Activated CD8-positive, alpha-beta memory T cell treated with anti-CD3 and anti-CD28 coated beads, Interleukin-2, amount 50 U/mL, for 24 hours (primary cell): ENCODE results near the gene SMIM24.
"Not testable (repeated sequence)": the region's sequence is repeated elsewhere in the genome, so short reads cannot be mapped to it uniquely, and the experiment has no call there.

Experiments used
- DNase-seq: peaks from one replicate; pipeline ENCODE4 v3.0.0-alpha.2; 2020; ENCODE audit errors: extremely low read depth

The SMIM24 gene

DNA sequence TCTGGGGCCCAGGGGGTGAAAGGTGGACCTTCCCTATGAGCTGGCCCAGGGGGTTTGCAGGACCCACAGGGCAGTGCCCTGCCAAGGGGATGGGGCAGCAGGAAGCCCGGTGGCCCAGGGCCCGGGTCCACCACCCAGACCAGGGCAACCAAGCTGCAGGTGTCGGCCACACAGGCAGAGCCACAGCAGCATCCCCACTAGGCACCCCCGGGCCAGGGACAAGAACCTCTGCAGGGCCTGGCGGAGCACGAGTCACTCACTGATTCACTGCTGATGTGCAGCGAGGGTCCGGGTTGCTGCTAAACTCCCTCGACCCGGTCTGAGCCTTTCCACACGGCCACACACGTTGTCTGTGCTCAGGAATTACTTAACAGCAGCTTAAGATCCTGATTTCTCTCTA lies 34.6 kb upstream of the SMIM24 start:
- DNase-seq = no peak

DNA sequence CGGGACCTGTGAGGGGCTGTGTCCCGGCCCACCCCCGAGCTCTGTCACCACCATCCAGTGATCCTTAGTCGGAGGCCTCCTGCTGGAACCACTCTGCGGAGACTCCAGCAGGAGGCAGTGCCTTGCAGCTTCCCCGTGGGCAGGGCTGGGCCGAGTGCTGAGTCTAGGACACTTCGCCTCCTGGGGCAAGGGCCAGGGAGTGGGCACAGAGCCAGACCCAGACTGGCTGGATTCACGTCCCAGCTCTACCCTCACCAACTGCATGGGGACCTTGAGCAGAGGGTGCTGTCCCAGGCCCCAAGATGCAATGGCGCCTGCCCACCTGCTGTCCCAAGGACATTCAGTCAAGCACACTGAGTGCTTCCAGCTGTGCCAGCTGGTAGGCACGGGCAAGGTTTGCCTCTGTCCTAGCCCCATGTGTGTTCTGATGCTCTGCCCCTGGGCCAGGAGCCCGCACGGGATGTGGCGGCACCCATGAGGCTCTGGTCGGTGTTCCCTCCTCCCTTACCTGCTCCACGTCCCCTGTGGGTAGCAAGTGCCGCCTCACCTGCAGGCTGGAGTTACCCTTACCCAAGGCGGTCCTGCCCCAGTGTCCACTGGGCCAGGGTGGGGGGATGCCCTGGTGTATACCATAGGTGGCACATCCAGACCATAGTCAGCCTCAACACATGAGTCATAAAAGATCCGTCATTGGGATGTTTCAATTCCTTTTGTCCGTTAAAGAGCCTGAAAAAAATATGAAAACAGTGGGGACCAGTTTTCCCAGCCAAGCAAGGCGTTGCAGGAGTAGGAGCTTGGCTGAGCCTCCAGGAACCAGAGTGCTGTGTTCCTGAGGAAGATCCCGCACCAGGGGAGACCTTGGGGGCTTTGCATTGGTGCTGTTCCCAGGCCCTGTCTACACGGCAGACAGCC lies 33.2 kb upstream of the SMIM24 start:
- DNase-seq = no peak

GRCh38 chr19:3512562-3513228 lies 32.4 kb upstream of the SMIM24 start:
- no peak for DNase-seq

GRCh38 chr19:3511506-3512251 lies 31.4 kb upstream of the SMIM24 start:
- no peak for DNase-seq

- DNase-seq = no peak
Measured at GRCh38 chr19:3510727-3511126, 30.4 kb upstream of the SMIM24 start.

DNA sequence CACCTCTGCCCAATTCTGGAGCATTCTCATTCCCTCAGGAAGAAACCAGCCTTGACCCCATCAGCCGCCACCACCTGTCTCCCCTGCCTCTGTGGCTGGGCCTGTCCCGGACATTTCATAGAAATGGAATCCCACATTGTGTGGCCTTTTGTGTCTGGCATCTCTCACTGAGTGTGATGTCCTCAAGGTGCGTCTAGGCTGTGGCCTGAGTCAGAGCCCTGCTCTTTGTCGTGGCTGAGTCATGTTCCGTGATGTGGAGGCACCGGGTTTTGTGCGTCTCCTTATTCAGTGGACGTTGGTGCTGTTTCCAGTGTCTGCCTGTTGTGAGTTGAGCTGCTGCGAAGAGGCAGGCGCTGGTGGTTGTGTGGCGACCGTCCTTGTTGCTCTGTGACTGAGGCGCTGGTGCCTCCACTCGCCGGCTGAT lies 29.3 kb upstream of the SMIM24 start:
- no peak for DNase-seq

GRCh38 chr19:3508771-3509535 lies 28.6 kb upstream of the SMIM24 start:
- DNase-seq = no peak

DNA sequence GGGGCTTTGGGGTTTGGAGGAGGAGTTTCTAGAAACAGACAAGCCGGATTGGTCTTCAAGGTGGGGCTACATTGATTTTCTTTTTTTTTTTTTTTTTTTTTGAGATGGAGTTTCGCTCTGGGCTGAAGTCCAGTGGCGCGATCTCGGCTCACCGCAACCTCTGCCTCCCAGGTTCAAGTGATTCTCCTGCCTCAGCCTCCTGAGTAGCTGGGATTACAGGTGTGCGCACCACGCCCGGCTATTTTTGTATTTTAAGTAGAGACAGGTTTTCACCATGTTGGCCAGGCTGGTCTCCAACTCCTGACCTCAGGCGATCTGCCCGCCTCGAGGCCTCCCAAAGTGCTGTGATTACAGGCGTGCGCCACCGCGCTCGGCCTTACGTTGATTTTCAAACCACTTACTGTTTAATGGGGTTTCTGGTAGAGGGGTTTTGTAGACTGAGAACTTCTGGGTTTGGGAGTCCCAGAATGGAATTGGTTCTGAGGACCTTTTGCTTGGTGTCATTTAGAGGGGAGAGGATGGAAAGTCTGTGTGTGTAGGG lies 27.9 kb upstream of the SMIM24 start:
- not testable (repeated sequence) for DNase-seq

- no peak for DNase-seq
Measured at GRCh38 chr19:3507371-3508120, 27.2 kb upstream of the SMIM24 start.

GRCh38 chr19:3506384-3507340 lies 26.3 kb upstream of the SMIM24 start:
- no peak for DNase-seq

- DNase-seq = peak; percentile 98
Measured at GRCh38 chr19:3505598-3506383, 25.5 kb upstream of the SMIM24 start, which contains the start of gene FZR1. FZR1 (plus strand) TSS chr19:3506311; CDS start chr19:3522990, 16,679 bp downstream.

DNA sequence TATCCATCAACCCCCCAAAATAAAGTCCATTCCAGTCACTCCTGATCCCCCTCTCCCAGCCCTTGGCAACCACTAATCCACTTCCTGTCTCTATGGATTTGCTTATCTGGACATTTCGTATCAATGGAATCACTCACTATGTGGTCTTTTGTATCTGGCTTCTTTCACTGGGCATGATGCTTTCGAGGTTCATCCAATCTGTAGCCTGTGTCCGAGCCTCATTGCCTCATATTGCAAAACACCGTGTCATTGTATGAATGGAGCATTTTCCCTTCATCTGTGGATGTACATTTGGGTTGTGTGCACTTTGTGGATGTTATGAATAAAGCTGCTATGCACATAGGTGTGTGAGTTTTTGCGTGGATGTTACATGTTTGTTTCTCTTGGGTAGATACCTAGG lies 24.4 kb upstream of the SMIM24 start:
- DNase-seq = no peak

- no peak for DNase-seq
Measured at GRCh38 chr19:3503036-3503572, 22.8 kb upstream of the SMIM24 start.

GRCh38 chr19:3501780-3502179 lies 21.5 kb upstream of the SMIM24 start:
- DNase-seq = no peak

DNA sequence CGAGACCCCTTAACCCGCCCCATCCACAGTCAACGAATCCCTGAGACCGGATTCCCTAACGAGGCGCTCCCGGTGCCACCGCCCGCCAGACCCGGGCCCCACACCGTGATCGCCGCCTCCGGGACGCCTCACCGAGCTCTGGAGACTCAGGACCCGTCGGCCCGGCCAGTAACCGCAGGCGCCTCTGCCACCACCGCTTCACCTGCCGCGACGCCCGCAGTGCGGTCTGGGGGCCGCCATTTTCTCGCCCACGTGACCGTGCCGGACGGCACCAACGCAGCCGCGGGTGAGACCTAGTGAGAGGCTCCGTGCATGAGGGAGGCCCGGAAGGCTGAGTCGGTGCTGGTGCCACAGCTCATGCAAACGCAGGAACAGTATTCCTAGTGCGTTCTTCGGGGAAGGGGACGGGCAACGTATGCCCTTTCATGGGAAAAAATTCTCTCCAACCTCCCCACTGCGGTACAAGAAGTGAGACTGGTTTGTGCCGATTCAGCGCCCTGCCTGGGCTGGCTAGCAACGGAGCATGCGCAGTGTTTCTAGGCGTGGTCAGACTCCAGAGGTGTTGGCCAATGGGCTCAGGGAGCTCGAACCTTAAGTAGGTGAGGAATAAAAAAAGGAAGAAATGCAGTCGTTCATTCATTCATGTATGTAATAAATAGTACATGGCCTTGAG lies 20.2 kb upstream of the SMIM24 start, which contains the start of gene DOHH:
Gene DOHH (minus strand): TSS at position 246 of the 673 bp plus-strand sequence. CDS start 3,860 bp downstream, outside the sequence.
- peak; percentile 95 for DNase-seq

GRCh38 chr19:3499738-3500428 lies 19.6 kb upstream of the SMIM24 start:
- no peak for DNase-seq
